Neuron (in vitro differentiated cells): ENCODE data around the gene BCHE.

Experiments used
- H2AFZ ChIP-seq: one replicate; pipeline ENCODE4 v1.6.1; 2013; ENCODE audit warnings: low read depth, mild to moderate bottlenecking, inconsistent platforms, low read length, moderate library complexity
- H3K27me3 ChIP-seq: one replicate; pipeline ENCODE4 v1.6.1; 2013; ENCODE audit warnings: low read length; ENCODE audit not compliant: insufficient read depth
- H3K36me3 ChIP-seq: one replicate; pipeline ENCODE4 v1.6.1; 2013; ENCODE audit warnings: low read length; ENCODE audit not compliant: insufficient read depth
- H3K4me1 ChIP-seq: one replicate; pipeline ENCODE4 v1.6.1; 2013; ENCODE audit warnings: low read length; ENCODE audit not compliant: insufficient read depth
- H3K4me3 ChIP-seq: 2 replicates; pipeline ENCODE4 v1.5.1; 2013; ENCODE audit warnings: mild to moderate bottlenecking, low read length, moderate library complexity
- H3K9me3 ChIP-seq: one replicate; pipeline ENCODE4 v1.6.1; 2013; ENCODE audit warnings: low read length

BCHE gene

GRCh38 chr3:165768680-165769079 lies 68.5 kb downstream of the BCHE start:
- Histone ChIP-seq H3K4me3 (no peak overlapping the region), H3K4me1 (peaks cover 5% of the 10 kb centered on the region), H2AFZ (no peak overlapping the region), H3K27me3 (no peaks in the 10 kb centered on the region), H3K9me3 (no peaks in the 10 kb centered on the region), H3K36me3 (no peaks in the 10 kb centered on the region)

GRCh38 chr3:165759041-165759440 lies 78.2 kb downstream of the BCHE start:
- no peaks in the 10 kb centered on the region for H3K36me3 ChIP-seq
- H3K4me3 ChIP-seq, result no peak overlapping the region
- H3K9me3 ChIP-seq, result no peaks in the 10 kb centered on the region
- no peaks in the 10 kb centered on the region for H3K27me3 ChIP-seq
- H2AFZ ChIP-seq, result no peak overlapping the region
- no peaks in the 10 kb centered on the region for H3K4me1 ChIP-seq

GRCh38 chr3:165755571-165755970 lies 81.7 kb downstream of the BCHE start:
- Histone ChIP-seq H2AFZ (no peak overlapping the region), H3K9me3 (no peaks in the 10 kb centered on the region), H3K36me3 (no peaks in the 10 kb centered on the region), H3K4me1 (no peaks in the 10 kb centered on the region), H3K4me3 (no peak overlapping the region), H3K27me3 (no peaks in the 10 kb centered on the region)

GRCh38 chr3:165754219-165755007 lies 82.8 kb downstream of the BCHE start:
- Histone ChIP-seq H3K36me3 (no peaks in the 10 kb centered on the region), H3K27me3 (no peaks in the 10 kb centered on the region), H3K4me1 (no peaks in the 10 kb centered on the region), H2AFZ (no peak overlapping the region), H3K9me3 (no peaks in the 10 kb centered on the region), H3K4me3 (no peak overlapping the region)

- no peak overlapping the region for H3K4me3 ChIP-seq
- H3K36me3 ChIP-seq, result no peaks in the 10 kb centered on the region
- no peaks in the 10 kb centered on the region for H3K4me1 ChIP-seq
- H3K9me3 ChIP-seq, result no peaks in the 10 kb centered on the region
- H2AFZ ChIP-seq, result no peak overlapping the region
- no peaks in the 10 kb centered on the region for H3K27me3 ChIP-seq
Observed at GRCh38 chr3:165753560-165753959, 83.7 kb downstream of the BCHE start.

- H3K27me3 ChIP-seq, result no peaks in the 10 kb centered on the region
- H2AFZ ChIP-seq, result no peak overlapping the region
- H3K9me3 ChIP-seq, result no peaks in the 10 kb centered on the region
- no peaks in the 10 kb centered on the region for H3K4me1 ChIP-seq
- H3K36me3 ChIP-seq, result no peaks in the 10 kb centered on the region
- no peak overlapping the region for H3K4me3 ChIP-seq
Observed at GRCh38 chr3:165751637-165752036, 85.6 kb downstream of the BCHE start.

- Histone ChIP-seq H3K4me3 (no peak overlapping the region), H3K9me3 (no peaks in the 10 kb centered on the region), H2AFZ (no peak overlapping the region), H3K36me3 (no peaks in the 10 kb centered on the region), H3K27me3 (no peaks in the 10 kb centered on the region), H3K4me1 (no peaks in the 10 kb centered on the region)
Observed at GRCh38 chr3:165749821-165750220, 87.4 kb downstream of the BCHE start.

- Histone ChIP-seq H3K27me3 (no peaks in the 10 kb centered on the region), H3K36me3 (no peaks in the 10 kb centered on the region), H3K9me3 (no peaks in the 10 kb centered on the region), H2AFZ (no peak overlapping the region), H3K4me1 (no peaks in the 10 kb centered on the region), H3K4me3 (no peak overlapping the region)
Observed at GRCh38 chr3:165749241-165749640, 88.0 kb downstream of the BCHE start.

GRCh38 chr3:165748094-165748493 lies 89.1 kb downstream of the BCHE start:
- Histone ChIP-seq H3K4me3 (no peak overlapping the region), H2AFZ (no peak overlapping the region), H3K9me3 (no peaks in the 10 kb centered on the region), H3K27me3 (no peaks in the 10 kb centered on the region), H3K4me1 (no peaks in the 10 kb centered on the region), H3K36me3 (no peaks in the 10 kb centered on the region)

- no peaks in the 10 kb centered on the region for H3K27me3 ChIP-seq
- H2AFZ ChIP-seq, result no peak overlapping the region
- no peak overlapping the region for H3K4me3 ChIP-seq
- H3K4me1 ChIP-seq, result no peaks in the 10 kb centered on the region
- no peaks in the 10 kb centered on the region for H3K9me3 ChIP-seq
- H3K36me3 ChIP-seq, result no peaks in the 10 kb centered on the region
Observed at GRCh38 chr3:165746874-165747273, 90.3 kb downstream of the BCHE start.

GRCh38 chr3:165744025-165744424 lies 93.2 kb downstream of the BCHE start:
- Histone ChIP-seq H3K4me1 (no peaks in the 10 kb centered on the region), H3K36me3 (no peaks in the 10 kb centered on the region), H3K4me3 (no peak overlapping the region), H3K27me3 (no peaks in the 10 kb centered on the region), H2AFZ (no peak overlapping the region), H3K9me3 (no peaks in the 10 kb centered on the region)

GRCh38 chr3:165742351-165742750 lies 94.9 kb downstream of the BCHE start:
- Histone ChIP-seq H3K36me3 (no peaks in the 10 kb centered on the region), H2AFZ (no peak overlapping the region), H3K9me3 (no peaks in the 10 kb centered on the region), H3K4me1 (no peaks in the 10 kb centered on the region), H3K27me3 (no peaks in the 10 kb centered on the region), H3K4me3 (no peak overlapping the region)

- no peak overlapping the region for H3K4me3 ChIP-seq
- no peaks in the 10 kb centered on the region for H3K9me3 ChIP-seq
- no peaks in the 10 kb centered on the region for H3K4me1 ChIP-seq
- H3K36me3 ChIP-seq, result no peaks in the 10 kb centered on the region
- no peaks in the 10 kb centered on the region for H3K27me3 ChIP-seq
- no peak overlapping the region for H2AFZ ChIP-seq
Observed at GRCh38 chr3:165729756-165730155, 107.5 kb downstream of the BCHE start.

- Histone ChIP-seq H3K4me3 (no peak overlapping the region), H3K4me1 (no peaks in the 10 kb centered on the region), H3K27me3 (no peaks in the 10 kb centered on the region), H3K36me3 (no peaks in the 10 kb centered on the region), H3K9me3 (no peaks in the 10 kb centered on the region), H2AFZ (no peak overlapping the region)
Observed at GRCh38 chr3:165728924-165729323, 108.3 kb downstream of the BCHE start.
